22Rv1 (cell line): ENCODE data around the gene MOSPD2.

Source experiments
- ZFX ChIP-seq: fragments of 450-650 bp; IDR thresholded peaks from 2 replicates; pipeline ENCODE4 v1.6.1; 2017; ENCODE audit warnings: antibody characterized with exemption, borderline replicate concordance
- TF ChIP-seq, protein P1 (sequence below): fragments of 450-650 bp; IDR thresholded peaks from 2 replicates; pipeline ENCODE4 v1.5.1; 2017; ENCODE audit warnings: mild to moderate bottlenecking

DNA sequence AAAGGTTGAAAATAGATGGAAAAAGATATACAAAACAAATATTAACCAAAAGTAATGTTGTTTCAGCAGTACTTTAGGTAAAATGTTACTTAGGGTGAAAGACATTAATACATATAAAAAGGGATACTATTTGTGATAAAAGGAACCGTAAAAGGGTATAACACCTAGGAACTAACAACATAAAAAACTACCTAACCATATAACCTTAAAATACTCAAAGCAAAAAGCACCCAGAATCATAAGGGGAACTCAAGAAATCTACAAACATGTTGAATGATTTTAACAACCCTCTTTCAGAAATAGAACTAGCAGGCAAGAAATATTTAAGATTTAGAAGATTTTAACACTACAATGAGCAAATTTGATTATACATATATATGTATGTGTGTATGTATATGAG is 11.5 kb downstream of the MOSPD2 start:
- TF ChIP-seq, protein P1, sequence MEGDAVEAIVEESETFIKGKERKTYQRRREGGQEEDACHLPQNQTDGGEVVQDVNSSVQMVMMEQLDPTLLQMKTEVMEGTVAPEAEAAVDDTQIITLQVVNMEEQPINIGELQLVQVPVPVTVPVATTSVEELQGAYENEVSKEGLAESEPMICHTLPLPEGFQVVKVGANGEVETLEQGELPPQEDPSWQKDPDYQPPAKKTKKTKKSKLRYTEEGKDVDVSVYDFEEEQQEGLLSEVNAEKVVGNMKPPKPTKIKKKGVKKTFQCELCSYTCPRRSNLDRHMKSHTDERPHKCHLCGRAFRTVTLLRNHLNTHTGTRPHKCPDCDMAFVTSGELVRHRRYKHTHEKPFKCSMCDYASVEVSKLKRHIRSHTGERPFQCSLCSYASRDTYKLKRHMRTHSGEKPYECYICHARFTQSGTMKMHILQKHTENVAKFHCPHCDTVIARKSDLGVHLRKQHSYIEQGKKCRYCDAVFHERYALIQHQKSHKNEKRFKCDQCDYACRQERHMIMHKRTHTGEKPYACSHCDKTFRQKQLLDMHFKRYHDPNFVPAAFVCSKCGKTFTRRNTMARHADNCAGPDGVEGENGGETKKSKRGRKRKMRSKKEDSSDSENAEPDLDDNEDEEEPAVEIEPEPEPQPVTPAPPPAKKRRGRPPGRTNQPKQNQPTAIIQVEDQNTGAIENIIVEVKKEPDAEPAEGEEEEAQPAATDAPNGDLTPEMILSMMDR: no peak
- no peak for TF ChIP-seq ZFX
